8988T (cell line): ENCODE data around the gene PRXL2B.
"Not testable (repeated sequence)": the region's sequence is repeated elsewhere in the genome, so short reads cannot be mapped to it uniquely, and the experiment has no call there.

Experiments used
- DNase-seq: peaks from one replicate; pipeline ENCODE4 v3.0.0; 2011

The PRXL2B gene

DNA sequence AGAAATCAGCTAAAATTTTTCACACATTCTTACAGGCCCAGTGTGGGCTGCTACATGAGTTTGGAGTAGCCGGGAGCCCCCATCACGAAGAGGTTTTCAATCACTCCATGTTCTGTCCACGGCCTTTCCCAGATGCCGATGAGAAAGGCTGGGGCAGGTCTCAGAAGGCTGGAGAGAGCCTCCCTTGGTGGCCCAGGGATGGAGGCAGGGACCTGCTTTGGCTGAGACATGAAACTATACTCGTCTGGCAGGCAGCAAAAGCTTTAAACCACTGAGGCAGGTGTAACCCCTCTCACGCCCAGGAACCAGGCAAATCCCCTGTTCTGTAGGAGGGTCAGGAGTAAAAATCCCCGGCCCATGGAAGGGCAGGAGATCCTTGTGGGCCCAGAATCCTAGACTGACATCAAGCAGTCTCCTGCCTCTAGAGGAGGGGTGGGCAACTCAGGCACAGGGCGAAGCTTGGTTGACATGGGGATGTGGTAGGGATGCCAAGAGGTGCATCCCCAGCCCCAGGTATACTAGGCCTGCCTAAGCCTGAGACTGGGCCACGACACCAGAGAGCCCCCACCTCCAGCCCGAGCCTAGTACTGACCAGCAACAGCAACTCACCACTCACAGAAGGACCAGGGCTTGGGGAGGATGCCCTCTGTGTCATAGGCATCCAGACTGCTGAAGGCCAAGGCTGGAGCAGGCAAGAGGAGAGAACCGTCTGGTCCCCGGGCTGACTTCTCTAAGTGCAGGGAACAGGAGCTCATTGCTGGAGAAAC is 37.2 kb downstream of the PRXL2B start:
- DNase-seq, result no peak

DNA sequence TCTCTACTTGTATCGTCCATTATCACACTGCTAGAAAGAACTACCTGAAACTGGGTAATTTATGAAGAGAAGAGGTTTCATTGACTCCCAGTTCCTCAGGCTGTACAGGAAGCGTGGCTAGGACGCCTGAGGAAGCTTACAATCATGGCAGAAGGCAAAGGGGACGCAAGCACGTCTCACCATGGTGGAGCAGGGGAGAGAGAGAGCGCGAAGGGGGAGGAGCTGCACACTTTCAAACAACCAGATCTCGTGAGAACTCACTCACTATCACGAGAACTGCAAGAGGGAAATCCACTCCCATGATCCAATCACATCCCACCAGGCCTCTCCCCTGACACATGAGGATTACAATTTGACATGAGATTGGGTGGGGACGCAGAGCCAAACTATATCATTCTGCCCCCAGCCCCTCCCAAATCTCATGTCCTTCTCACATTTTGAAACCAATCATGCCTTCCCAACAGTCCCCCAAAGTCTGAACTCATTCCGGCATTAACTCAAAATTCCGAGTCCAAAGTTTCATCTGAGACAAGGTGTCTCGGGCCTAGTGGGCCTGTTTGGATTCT is 38.2 kb downstream of the PRXL2B start:
- no peak for DNase-seq

DNA sequence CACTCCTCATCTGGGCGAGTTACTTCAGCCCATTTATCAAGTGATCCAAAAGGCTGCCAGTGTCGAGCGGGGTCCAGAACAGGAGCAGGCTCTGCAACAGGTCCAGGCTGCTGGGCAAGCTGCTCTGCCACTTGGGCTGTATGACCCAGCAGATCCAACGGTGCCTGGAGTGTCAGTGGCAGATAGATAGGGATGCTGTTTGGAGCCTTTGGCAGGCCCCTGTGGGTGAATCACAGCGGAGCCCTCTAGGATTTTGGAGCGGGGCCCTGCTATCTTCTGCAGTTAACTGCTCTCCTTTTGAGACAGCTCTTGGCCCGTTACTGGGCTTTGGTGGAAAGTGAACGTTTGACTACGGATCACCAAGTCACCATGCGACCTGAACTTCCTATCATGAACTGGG is 38.7 kb downstream of the PRXL2B start:
- no peak for DNase-seq

DNA sequence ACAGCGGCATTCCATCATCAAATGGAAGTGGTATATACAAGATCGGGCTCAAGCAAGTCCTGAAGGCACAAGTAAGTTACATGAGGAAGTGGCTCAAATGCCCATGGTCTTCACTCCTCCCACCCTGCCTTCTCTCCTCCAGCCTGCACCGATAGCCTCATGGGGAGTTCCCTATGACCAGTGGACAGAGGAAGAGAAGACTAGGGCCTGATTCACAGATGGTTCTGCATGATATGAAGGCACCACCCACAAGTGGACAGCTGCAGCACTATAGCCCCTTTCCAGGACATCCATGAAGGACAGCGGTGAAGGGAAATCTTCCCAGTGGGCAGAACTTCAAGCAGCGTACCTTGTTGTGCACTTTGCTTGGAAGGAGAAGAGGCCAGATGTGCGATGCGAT is 39.2 kb downstream of the PRXL2B start:
- DNase-seq, result not testable (repeated sequence)

DNA sequence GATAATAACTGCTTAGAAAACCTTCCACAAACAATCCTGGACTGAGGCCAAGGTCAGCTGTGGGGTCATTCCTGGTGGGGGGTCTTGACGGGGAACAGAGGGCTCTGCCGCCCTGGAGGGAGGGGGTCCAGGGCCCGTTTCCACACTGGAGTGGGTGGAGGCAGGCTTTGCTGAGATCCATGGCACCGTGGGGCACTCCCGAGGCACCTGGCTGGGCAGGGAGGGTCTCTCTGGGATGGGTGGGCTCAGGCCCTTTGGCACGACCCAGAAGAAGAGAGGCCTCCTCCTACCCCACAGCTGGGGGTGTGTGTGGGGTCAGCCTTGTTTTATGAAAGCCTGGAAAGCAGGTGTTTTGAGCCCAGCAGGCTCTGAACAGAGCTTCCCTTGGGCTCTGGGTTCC is 41.2 kb downstream of the PRXL2B start:
- DNase-seq, result no peak

DNA sequence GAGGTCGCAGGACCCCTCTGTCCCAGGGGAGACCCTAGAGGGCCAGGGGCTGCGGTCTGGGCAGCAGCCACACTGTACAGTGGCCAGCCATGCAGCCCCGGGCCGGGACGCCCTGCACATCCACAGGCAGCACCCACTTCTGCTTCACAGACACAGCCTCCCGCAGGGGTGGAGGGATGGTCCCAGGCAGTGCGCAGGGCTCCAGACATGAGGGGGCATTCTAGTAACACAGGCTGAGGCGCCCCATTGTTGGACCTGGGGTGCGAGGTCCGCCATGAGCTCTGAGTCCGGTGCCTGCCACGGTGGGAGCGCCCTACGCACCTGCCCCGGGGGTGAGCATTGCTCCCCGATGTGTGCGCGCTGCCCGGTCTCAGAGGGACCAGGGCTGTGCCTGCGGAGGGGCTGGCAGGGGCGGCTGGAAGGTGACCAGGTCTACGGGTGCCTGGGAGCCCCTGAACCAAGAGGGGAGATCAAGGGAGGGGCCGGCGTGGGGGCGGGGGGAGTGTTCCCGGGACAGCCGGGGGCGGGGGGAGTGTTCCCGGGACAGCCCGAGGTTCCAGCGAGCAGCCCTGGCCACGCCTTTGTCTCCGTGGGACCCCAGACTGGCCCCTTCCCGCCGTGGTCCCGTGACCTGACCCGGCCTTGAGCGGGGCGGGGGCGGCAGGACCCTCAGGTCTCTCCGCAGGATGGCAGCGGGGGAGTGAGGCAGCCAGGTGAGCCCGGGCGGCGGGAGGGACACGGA is 41.8 kb downstream of the PRXL2B start:
- DNase-seq, result no peak

DNA sequence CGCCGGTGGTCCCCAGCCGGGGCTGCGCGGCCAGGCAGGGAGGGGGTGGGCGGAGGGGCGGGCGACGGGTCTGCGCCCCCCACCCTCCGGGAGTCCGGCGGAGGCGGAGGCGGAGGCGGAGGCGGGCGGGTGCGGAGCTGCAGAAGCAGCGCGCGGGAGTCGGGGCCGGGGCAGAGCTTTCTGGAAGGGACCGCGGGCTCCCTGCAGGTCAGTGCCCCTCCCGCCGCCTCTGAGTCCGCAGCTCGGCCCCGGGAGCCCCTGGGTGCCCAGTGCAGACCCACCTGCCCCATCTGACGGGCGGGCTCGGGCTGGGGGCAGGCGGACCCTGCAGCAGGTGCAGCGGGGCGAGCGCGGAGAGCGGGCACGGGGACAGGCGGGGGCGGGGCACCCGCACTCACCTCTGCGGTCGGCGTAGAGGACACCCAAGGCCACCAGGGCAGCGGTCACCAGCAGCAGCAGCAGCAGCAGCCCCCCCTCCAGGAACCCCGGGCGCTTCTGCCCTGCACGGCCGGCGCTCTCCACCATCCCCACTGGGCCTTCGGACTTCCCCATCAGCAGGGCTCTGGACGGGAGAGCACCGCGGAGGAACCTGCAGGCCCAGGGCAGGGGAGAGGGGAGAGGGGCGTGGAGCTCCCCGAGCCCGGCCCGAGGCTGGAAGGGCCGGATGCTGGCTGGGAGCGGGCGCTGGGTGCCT is 42.5 kb downstream of the PRXL2B start:
- no peak for DNase-seq

DNA sequence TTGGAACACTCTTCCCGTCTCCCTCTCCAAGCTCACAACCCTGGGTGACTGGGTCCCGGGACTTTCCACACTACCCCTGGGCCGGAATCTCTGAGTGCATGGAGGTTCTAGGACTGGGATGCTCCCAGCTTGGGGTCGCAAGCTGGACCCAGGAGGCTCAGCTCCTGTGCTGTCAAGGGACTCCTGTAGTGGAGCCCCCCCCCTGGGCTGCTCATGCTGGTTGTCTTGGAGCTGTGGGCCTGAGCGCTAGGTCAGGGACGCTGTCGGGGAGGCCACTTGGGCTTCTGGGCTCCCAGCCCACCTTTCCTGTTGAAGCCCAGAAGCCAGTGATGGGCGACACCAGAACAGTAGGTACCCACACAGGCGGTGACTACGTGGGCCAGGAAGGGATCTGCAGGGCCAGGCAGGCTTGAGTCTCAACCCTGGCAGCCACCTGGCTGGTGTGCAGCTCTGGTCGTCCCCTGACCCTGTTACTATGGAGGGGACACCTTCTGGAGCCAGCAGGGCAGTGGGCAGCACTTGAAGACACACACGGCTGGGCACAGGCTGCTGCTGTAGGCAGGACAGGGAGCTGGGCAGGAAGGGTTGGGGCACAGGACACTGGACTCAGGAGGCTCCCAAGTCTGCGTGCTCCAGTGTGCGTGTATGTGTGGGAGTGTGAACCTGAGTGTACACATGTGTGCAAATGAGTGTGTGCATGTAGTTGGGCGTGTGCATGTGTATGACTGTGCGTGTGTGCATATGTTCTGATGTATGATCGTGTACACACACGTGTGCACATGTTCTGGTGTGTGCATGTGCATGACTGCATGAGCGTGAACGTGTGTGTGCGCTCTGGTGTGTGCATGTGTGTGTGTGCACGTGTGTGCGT is 43.3 kb downstream of the PRXL2B start:
- peak; percentile 7 for DNase-seq

DNA sequence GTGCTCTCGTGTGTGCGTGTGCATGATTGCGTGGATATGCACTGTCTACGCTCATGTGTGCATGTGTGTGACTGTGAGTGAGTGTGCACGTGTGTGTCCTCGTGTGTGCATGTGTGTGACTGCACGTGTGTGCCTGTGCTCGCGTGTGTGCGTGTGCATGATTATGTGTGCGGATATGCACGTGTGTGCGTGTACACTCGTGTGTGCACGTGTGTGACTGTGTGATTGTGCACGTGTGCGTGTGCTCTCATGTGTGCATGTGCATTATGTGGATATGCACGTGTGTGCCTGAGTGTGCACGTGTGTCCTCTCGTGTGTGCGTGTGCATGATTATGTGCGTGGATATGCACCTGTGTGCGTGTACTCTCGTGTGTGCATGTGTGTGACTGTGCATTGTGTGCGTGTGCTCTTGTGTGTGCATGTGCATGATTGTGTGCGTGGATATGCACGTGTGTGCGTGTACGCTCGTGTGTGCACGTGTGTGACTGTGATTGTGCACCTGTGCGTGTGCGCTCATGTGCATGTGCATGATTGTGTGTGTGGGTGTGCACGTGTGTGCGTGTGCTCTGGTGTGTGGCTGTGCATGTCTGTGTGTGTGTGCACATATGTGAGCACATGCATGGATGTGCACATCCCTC is 44.0 kb downstream of the PRXL2B start:
- DNase-seq, result no peak

DNA sequence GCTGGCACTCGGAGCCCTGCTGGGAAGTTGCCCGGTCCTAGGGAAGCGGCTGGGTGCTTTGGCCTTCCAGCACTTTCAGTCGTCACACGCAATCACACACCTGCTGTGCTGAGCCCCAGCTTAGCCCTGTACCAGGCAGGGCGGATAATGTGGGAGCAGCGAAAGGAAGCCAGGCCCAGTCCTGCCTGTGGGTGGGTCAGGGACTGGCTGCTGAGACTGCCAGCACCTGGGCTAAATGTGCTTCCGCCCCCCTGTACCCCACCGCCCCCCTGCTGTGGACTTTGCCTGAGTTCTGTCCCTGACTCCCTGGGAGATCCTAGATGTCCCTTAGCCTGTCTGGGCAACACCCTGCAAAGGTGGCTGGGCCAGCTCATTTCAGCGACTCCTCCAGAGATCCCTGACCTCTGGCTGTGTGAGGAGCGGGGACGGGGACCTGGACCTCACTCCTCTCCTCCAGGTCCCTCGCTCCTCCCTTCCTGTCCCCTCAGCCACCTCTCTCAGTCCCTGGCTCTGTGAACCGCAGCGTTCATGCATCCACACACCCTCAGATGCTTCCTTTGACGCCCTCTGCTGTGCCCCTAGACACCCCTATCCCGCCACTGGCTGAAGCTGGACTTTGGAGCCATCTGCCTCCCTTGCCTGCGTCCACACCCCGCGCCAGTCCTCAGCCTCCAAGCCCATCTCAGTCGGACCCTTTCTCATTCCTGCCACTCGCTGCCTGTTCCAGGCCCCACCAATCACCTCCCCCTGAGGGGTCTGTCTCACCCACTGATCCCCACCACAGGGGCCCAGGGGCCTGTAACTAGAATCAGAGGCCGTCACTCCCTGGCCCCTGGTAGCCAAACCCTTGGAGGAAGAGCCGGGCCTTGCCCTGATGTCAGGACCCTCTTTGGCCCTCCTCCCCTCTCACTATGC is 44.8 kb downstream of the PRXL2B start:
- peak; percentile 13 for DNase-seq

DNA sequence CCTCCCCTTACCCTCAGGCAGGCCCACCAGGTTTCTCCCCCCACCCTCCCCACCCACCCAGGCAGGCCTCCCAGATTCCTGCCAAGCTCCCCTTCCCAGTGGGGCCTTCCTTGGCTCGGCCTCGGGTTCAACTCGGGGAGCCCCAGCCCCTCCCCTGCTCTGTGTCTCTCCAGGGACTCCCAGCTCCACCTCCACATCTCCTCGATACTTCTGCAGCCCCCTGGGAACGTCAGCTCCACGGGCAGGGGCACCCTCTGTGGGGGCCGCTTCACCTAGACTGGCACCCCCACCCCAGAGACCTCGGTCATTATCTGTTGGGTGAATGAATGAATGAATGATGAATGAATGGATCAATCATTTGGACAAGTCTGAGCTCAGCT is 45.5 kb downstream of the PRXL2B start:
- DNase-seq, result no peak

DNA sequence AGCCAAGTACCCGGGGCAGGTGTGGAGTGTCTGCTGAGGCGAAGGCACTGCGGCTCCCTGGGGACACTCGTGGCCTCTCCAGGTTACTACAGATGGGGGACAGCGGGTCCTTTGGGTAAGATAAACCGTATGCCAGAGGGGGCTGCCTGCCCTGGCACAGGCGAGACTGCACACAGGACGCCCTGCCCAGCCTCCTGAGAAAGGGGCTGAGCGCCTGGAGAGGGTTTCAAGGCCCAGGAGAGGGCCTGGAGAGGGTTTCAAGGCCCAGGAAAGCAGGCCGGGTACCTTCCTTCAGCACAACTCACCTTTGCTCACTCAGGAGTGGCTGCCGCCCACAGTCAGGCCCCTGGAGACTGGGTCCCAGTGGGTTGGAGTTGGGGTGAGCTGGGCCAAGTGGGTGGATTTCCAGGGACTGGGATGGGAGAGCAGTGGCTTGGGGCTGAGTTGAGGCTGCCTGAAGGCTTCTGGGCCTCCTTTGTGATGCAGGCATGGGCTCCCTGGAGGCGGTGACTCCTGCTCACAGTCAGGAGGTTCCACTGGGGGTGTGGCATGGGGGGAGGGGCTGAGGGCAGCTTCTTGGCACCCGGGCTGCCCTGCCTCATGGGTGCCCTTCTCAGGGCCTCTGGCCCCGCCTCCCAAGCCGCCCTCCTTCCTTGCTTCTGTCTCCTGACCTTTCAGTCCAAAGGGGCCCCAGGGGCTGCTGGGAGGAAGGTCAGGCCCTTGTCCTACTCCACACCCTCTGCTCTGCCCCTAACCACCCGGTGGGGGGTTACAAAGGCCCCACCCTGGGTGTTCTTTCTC is 46.2 kb downstream of the PRXL2B start, which contains the start of gene MMEL1:
TSS of gene MMEL1 (minus strand) at position 456 of the 801 bp plus-strand sequence. CDS start 3,532 bp downstream, outside the sequence.
- peak; percentile 24 for DNase-seq

DNA sequence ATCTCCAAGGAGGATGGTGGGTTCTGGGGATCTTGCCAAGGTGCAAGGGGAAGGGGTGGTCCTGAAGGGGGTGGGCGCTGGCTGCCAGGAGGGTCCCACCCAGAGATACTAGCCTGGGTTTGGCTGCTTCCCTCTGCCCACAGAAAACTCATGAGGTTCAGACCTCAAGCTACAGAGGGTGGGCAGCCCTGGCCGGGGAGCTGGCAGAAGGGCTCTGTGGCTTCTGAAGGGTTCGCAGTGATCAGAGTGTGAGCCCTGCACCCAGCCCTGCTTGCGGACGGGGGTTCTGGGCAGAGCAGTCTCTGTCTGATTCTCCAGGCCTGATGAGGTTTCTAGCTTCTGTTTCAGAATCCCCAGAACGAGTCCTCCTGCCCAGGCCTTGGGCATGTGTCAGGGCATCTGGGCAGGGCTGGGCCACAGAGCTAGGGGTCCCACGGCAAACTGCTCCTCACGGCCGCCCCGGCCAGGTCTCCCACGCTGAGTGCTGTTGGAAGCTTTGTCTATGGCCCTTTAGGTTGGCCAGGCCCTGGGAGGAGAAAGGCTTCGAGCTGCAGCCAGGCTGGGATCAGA is 46.9 kb downstream of the PRXL2B start:
- DNase-seq, result peak; percentile 13

DNA sequence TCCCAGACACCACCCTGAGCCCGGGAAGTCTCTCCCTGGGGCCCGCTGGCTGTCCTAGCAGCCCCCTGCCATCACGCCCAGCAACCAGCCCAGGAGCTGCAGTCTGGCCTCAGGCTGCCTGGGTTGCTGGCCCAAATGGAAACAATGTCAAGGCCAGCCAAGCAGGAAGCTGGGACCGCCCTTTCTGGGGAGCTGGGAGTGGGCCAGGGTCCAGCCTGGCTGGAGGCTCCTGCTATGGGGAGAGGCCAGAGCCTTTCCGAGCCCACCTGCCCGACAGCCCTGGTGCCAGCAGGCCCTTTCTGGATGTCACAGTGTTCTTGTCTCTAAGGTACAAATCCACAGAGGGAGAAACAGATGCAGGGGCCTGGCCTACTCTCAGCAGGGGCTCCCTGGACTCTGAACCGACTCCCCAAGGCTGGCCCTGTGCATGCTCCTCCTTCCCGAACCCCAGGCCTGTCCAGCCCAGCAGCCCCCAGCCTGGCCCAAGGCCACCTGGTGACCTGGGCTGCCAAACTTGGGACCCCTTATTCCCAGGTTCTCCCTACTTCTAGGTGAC is 47.4 kb downstream of the PRXL2B start:
- DNase-seq, result peak; percentile 6

DNA sequence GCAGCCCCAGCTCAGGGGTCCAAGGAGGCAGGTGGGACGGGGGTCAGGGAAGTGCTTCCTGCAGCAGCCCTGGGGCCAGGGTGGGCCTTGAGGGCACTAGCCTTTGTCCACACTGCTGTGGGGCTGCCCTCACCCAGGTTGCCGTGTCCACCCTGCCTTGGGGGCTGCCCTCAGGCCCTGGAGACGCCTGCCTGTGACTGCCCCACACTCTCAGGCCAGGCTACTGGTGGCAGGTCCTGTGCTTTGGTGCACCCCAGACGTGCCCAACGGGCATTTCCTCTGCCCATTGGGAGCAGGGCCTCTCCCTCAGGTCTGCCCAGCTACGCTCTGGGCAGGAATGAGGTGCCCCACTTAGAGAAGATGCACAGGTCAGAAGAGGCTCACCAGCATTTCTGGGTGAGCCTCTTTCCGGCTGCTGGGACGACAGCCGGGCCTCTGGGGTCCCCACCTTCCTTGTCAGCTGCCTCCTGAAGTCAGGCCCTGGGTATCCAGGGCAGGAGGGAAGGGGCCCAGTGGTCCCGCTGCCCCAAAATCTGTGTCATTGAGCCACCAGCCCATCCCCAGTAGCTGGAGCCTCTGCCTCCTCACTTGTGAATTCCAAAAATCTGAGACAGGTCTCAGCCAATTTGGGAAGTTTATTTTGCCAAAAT is 48.9 kb downstream of the PRXL2B start:
- DNase-seq, result peak; percentile 11

DNA sequence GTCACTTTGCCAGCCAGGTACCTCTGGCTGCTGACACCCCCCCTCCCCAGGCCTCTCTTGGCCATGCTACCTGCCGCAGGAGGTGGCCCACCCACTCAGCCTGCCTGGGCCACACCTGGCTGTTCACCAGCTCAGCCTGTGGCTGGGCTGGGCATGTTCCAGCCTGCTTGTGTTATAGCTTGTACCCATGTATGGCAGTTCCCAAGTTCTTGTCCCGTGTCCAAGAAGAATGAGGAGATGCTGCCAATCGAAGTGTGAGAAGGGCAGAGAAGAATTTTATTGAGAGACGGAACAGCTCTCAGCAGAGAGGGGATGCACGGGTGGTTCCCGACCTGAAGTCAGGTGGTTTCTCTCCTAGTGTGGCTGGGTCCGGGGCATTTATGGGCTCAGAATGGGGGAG is 50.2 kb downstream of the PRXL2B start:
- DNase-seq, result peak; percentile 5

DNA sequence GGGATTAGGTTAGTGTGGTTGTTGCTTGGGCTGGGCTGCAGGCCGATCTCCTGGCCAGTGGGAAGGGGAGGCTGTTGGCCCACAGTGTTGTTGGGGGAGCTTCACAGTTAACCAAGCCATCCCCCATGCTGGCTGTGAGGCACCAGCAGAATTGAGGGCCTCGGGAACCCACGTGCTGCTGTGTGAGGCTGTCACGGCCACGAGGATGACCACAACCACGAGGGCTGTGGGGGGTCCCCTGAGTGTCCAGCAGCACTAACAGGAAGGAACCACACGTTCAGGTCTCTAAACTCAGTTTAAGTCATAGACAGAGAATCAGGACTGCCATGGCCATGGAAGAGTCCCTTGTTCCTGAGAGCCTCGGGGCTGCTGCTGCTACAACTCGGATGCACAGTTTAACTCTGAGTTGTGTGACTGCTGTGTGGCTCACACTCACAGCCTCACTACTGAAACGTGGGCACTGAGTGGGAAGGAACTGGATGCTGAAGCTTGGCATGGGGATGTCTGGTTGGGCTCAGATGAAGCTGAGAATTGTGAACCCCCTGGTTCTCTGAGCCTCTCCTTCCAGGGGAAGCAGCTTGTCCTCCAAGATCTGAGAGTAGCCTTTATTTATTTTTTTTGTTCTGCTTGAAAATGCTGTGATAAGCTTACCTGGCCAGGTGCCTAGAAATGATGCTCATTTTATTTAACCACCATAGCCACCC is 51.0 kb downstream of the PRXL2B start:
- peak; percentile 6 for DNase-seq
